ENCODE results near the gene KATNAL2.

Gene KATNAL2

DNA sequence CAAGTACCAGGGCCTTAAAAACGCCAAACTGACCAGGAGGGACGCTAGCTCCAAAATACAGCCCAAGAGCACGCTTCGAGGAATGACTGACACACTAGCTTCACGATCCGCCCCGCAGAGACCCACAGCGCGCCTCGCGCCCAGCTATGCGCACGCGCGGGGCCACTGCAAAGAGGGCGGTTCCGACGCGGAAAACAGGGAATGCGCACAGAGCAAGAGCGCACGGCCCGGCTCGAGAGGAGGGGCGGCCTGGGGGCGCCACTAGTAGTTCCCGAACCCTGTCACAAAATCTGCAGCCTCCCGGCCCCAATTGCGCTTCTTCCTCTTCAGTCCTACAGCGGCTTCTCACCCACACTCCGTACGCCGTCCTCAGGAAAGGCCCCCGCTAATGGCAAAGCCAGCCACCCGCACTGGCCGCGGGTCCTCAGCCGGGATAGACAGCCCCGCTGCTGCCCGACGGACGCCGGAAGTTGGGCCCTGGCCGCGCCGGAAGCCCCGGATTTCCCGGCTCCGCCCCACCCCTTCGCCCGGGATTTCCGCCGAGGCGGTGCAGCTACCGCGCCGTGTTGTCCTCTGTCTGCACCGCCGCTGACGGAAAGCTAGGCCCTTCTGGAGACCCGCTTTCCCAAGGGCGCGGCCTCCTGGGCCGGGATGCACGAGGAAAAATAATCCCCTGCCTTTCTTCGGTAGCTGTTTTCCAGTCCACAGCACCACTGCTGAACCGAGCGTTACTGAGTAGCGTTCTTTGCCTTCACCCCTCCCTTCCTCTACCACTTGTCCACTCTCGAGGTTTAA, 232.8 kb downstream of the KATNAL2 start, which contains the start of gene HDHD2:
Gene HDHD2, minus strand, starts transcription at position 472 of the 795 bp plus-strand sequence. CDS start 14,061 bp downstream, outside the sequence.
- 0 out of 22 replicates have a peak, but pooled peaks cover 0 to 3% (median 0%) of the 10 kb centered on the region in 11 experiments for H3K9me3 ChIP-seq (replicated peaks in 1 of 11)
- H3K9ac ChIP-seq: peak within 1 kb of the TSS; percentile 75 to 90 (median 84)
- H3K27ac ChIP-seq: peak within 1 kb of the TSS; percentile 73 to 86 (median 80)
- H3K4me3 ChIP-seq: peak within 1 kb of the TSS; percentile 68 to 87 (median 78)
- H3K4me2 ChIP-seq: peak within 1 kb of the TSS; percentile 87 to 98 (median 92)
- H3K27me3 ChIP-seq: no peaks in the 10 kb centered on the region
- H4K20me1 ChIP-seq: peaks cover 0 to 14% (median 0%) of the 10 kb centered on the region in 11 experiments; a peak in 8 of 22 replicates
- H3K4me1 ChIP-seq: peaks cover 20 to 30% (median 25%) of the 10 kb centered on the region in 10 experiments
- no peak for TF ChIP-seq Cebpa-rat (IDR thresholded peaks at IDR 0.05)
- peaks cover 14 to 47% (median 25%) of the 10 kb centered on the region in 11 experiments for H3K36me3 ChIP-seq

DNA sequence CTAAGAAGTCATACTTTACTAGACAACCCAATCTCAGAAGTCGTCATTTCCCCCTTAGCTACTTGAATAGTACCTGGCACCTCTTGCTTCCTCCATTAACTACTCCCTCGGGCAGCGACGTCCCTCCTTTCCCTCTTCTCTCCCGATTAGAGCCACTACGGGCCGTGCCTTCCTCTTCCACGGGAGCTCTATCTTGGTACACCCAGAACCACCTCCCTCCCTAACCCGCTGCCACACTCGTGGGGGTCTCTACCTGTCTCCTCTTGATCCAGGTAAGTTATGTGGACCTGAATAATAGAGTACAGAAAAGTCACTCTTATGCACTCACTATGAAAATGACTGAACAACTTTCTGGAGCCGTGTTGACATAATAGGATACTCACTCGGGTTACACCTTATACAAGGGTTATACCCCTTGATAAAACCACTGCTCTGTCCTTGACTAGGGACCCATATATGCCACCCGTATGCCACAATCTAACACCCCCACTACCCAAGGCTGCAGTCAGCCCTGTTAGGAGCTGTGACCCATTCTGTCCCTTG, 233.5 kb downstream of the KATNAL2 start:
- Histone ChIP-seq H3K4me3 (peak overlapping the region; percentile 68 to 87 (median 78)), H4K20me1 (peaks cover 0 to 12% (median 0%) of the 10 kb centered on the region in 11 experiments; a peak in 7 of 22 replicates), H3K9me3 (replicated peaks in 1 of 11) (0 out of 22 replicates have a peak, but pooled peaks cover 0 to 1% (median 0%) of the 10 kb centered on the region in 11 experiments), H3K27ac (peak overlapping the region; percentile 73 to 86 (median 80)), H3K27me3 (no peaks in the 10 kb centered on the region), H3K9ac (peak overlapping the region; percentile 75 to 90 (median 84)), H3K4me1 (peaks cover 20 to 30% (median 25%) of the 10 kb centered on the region in 10 experiments), H3K36me3 (peaks cover 17 to 47% (median 28%) of the 10 kb centered on the region in 11 experiments), H3K4me2 (peak overlapping the region; percentile 87 to 98 (median 92))
- TF ChIP-seq Cebpa-rat (IDR thresholded peaks at IDR 0.05): no peak

DNA sequence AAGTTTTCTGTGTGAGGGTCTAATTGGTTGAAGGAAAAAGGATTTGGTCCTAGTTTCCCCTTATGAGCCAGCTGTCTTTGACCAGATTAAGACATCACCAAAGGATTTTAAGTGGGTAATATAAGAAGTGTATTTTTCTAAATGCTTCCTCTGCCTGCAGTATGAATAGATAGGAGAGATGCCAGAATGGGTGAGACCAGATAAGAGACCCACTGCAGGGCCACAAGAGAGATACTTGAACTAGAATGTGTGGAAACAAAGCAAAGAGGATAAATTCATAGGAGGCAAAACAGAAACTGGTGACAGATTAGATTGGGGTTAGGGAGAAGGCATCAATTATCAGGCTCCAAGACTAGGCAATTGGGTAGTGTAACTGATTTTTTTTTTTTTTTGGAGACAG, 234.0 kb downstream of the KATNAL2 start:
- Histone ChIP-seq H3K4me1 (peaks cover 20 to 30% (median 25%) of the 10 kb centered on the region in 10 experiments), H3K27ac (peak overlapping the region in 7 of 11 experiments; percentile 73 to 85 (median 80); a peak in 6 of 22 replicates), H3K36me3 (peaks cover 20 to 47% (median 27%) of the 10 kb centered on the region in 11 experiments), H4K20me1 (peaks cover 0 to 7% (median 0%) of the 10 kb centered on the region in 11 experiments; a peak in 5 of 22 replicates), H3K9ac (peak overlapping the region in 7 of 11 experiments; percentile 79 to 90 (median 84); a peak in 8 of 22 replicates), H3K9me3 (replicated peaks in 1 of 11) (no peaks in the 10 kb centered on the region), H3K4me3 (peak overlapping the region in 8 of 10 experiments; percentile 68 to 87 (median 78); a peak in 9 of 20 replicates), H3K27me3 (no peaks in the 10 kb centered on the region), H3K4me2 (peak overlapping the region; percentile 87 to 98 (median 92))
- TF ChIP-seq Cebpa-rat (IDR thresholded peaks at IDR 0.05): no peak
